Stimulated activated naive CD4-positive, alpha-beta T cell treated with Interleukin-2 at 50 U/mL for 16 hours (primary cell): ENCODE data around the gene BRINP1.

Experiments used
- DNase-seq: peaks from one replicate; lab custom pipeline; 2025; lab: John Stamatoyannopoulos, UW

The BRINP1 gene

DNA sequence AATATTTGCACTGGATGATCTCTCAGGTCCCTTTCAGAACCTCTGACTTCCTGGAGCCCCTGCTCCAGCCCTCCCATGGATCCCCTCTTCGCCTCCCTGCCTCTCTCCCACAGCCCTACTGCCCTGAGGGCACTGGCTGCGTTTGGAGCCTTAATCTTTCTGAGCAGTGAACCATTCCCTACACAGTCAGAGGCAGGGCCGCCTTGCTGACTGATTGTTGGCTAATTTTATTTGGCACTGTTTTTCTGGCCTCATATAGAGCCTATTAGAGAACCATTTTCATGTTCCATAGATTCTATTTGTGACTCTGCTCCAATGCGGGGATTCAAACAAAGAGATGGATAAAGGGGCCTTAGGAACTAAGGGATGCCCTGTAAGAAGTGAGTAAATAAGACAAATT is 91.1 kb downstream of the BRINP1 start:
- no peak for DNase-seq

DNA sequence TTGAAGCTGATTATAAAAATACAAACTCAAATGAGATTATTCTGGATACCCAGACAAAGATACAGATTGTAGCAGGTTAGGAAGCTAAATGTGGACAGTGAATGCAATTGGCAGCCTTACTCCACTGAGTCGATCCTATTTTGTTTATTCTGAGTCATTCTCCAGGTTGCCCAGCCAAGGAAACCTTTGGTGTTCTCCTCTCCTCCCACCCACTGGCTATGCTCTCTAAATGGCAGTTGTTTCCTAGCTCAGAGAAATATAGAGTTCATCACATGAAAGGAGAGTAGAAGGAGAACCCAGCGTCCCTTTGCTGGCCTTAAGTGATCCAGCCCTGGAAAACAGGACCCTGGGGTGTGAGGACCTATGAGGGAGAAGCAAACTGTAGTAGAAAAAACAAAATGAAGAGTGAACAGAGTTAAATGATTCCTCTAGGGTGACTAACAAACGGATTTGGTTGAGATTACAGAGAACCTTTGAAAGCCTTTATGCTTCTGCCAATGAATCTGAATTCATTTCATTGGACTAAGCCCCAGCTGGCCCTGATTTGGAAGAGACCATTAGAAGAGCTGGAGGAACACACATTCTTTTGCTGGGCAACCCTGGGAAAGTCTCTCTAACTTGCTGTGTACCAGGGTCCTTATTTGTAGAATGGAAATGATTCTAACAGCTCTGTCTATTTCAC is 95.1 kb downstream of the BRINP1 start:
- DNase-seq = no peak

DNA sequence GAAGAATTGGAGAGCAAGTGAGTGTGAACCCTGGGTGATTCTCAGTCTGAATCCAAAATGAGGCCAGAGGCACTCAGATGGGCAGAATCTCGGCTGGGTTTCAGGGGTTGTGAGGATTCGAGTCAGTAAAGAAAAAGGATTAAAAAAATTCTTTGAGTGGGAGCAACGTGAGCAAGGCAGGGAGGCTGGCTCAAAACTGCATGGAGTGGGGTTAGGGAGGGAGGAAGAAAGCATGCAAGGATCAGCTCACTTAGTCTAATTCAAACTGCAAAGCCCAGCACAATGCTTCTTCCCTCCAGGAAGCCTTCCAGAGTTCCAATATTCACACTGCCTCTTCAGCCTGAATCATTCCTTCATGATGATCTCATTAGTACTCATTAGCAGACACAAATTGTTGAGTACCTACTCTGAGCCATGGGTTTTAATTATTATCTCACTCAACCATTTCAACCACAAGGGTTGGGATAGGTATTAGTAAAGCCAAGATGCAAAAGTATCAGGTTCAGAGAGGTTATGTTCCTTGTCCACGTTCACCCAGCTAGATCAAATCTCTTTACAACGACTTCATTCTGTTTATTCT is 95.8 kb downstream of the BRINP1 start:
- no peak for DNase-seq

GRCh38 chr9:119272500-119273211 is 96.6 kb downstream of the BRINP1 start:
- no peak for DNase-seq

GRCh38 chr9:119268985-119269384 is 100.2 kb downstream of the BRINP1 start:
- no peak for DNase-seq

DNA sequence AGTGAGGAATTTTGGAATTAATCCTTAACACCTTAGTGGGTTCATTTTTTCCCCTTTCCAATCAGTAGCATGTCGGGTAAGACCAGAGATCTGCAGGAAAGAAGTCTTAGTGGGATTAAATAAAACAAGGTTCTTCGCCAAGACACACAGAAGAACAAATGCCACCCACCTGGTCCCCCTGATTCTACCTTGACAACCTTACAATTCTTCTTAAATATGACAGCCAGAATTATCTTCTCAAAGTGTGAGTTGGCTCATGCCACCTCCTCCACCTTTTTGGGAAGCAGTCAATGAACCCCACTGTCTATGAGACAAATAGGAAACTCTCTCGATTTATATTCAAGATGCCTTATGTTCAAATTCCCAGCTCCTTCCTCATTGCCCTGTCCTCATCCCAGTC is 105.1 kb downstream of the BRINP1 start:
- DNase-seq = no peak

DNA sequence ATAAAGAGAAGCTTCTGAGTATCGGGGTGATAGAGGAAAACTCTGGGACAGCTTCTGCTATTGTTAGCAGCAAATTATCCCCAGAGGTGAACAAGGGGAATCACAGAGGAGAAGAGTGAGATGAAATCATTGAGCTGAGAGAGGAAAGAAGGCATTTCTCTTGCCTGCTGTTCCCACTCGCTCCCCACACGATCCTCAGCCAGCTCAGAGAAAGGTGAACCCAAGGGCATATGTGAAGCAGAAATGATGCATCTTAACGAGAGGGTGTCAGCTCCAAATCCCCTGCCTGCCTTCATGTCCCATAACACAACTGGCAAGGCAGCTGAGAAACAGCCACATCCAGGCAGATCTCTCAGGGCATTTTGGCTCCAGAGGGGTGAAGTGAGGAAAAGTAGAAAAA is 111.6 kb downstream of the BRINP1 start:
- no peak for DNase-seq

DNA sequence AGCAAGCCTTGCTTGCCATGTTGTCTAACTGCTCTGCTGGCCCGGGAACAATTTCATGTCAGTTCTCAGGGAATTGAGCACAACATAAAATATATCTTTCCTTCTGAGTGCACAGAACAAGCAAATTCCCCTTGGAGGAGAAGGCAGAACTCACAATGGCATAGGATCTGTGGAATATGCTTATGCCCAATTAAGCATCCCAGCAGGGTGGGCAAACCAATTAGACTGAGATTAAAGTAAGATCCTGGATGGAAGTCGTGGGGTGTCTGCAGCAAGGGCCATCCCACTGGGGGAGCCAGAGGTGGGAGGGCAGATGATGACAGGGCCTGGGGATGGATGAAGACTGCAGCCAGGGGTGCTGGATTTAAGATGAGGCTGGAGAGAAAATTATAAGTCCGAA is 114.1 kb downstream of the BRINP1 start:
- no peak for DNase-seq

DNA sequence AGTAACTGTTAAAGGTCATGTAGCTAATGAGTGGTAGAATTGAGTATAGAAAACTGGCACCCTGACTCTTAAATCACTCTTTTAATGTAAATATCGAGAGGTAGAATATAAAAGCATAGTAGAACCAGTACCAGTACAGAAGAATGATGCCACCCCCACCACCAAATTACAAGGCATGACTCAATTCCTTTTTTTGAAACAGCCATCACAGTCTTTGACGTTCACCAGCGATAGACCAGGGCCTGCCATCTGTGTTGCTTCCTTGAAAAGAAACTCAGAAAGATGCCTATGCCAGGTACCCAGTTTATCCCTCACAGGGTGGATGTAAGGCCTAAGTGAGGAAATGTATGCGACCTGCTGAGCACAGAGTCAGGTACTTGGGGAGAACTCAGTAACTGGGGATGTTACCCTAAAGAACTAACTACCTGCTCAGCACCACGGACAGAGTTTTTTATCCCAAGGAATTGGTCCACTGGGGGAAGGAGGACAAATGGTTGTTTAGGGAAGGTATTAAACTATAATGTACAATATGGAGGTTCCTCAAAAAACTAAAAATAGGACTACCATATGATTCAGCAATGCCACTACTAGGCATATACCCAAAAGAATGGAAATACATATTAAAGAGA is 116.5 kb downstream of the BRINP1 start:
- DNase-seq = no peak

- no peak for DNase-seq
These were observed 117.3 kb downstream of the BRINP1 start for GRCh38 chr9:119251936-119252335.

DNA sequence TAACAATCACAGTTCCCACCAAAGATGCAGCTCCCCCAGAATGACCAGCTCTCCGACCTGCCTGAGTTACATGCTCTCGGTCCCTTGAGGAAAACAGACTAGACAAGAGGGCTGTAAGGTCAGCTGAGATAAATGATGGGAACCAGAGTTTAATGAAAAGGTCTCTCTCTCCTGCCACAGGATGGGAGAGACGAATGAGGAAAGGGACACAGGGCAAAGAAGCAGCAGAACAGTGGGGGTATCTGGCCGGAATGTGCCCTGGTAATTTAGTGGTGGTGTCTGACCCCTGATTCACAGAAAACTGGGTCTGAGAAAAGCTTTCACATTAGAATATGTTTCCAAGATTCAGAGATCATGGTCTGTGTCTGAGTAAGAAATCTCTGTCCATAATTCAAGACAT is 118.5 kb downstream of the BRINP1 start:
- DNase-seq = no peak

GRCh38 chr9:119240546-119240945 is 128.7 kb downstream of the BRINP1 start:
- no peak for DNase-seq

GRCh38 chr9:119234636-119235035 is 134.6 kb downstream of the BRINP1 start:
- DNase-seq = no peak

GRCh38 chr9:119227422-119227821 is 141.8 kb downstream of the BRINP1 start:
- DNase-seq = no peak

- DNase-seq = no peak
These were observed 144.8 kb downstream of the BRINP1 start for GRCh38 chr9:119224431-119224830.

- DNase-seq = no peak
These were observed 148.0 kb downstream of the BRINP1 start for GRCh38 chr9:119221276-119221675.

GRCh38 chr9:119218293-119218692 is 150.9 kb downstream of the BRINP1 start:
- no peak for DNase-seq

- DNase-seq = no peak
These were observed 152.4 kb downstream of the BRINP1 start for GRCh38 chr9:119216651-119217331.

GRCh38 chr9:119215651-119216050 is 153.6 kb downstream of the BRINP1 start:
- no peak for DNase-seq

DNA sequence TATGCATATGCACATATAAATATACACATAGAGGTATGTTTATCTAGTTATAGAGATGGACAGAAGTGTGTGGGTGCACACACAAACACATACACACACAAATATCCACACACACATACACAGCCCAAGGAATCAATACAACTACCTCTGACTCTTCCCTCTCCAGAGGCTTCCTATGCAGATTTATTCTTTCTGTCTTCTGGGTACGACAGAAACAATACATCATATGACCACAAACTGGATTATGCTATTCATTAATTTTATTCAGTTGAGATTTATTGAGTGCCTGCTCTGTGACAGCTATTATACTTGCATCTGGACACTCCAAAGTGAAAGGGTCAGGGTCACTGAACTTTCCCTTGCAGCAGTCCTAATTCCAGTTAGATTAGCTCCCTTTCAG is 155.8 kb downstream of the BRINP1 start:
- DNase-seq = no peak

- DNase-seq = no peak
These were observed 171.2 kb downstream of the BRINP1 start for GRCh38 chr9:119197893-119198607.

DNA sequence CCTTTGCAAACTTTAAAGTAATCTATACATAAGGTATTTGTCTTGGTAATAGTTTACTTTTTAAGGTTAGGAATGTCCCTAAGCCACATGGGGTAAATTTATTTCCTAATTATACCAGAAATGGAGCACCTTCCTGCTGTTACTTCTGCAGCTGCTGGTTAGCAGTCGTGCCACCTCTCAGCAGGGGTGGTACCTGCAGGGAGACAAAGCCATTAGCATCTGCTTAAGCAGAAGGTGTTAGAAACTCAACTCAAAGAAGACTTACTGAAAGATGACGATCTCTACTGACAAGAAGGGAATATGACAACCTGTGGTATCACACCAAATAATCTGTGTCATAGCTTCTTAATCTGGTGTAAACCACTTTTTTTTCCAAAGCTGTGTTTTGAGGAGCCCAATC is 173.7 kb downstream of the BRINP1 start:
- DNase-seq = no peak
